A673 (cell line): ENCODE results near the gene EIF3J.

Source experiments
- EZH2 ChIP-seq: fragments of 200-600 bp; sonication (generic); IDR thresholded peaks from 2 replicates; pipeline ENCODE4 v1.6.1; 2017; ENCODE audit warnings: borderline replicate concordance, low read depth, mild to moderate bottlenecking, mixed read lengths, antibody characterized with exemption, low read length; ENCODE audit not compliant: poor library complexity, severe bottlenecking
- TF ChIP-seq, protein P1 (sequence below): fragments of 300-800, 200-600 bp; sonication (generic); conservative IDR thresholded peaks from 2 replicates; pipeline ENCODE4 v1.5.1; 2017; ENCODE audit warnings: low read depth, mild to moderate bottlenecking, antibody characterized with exemption, low read length, moderate library complexity, mixed read lengths

DNA sequence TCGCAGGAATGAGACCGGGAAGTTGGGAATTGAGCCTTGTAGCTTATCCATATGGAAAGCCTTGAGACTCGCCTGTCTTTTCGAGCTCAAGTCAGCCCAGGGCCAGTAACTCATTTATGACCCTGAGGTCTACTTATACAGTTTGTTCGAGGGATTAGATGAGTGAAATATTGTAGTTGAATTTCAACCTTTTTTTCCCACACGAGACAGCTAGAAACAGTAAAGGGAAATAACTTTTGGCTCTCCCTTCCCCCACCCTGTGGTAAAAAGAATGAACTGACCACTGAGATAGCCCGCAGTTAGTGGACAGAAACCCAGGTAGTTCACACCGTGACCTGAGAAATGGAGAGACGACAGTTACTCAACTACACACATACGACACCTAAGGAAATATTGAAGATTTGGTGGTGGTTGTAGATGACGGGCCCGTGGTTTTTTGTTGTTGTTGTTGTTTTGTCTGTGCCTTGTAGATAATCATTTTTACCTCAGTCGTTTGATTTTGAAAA, 841 bp downstream of the EIF3J start:
- TF ChIP-seq, protein P1, sequence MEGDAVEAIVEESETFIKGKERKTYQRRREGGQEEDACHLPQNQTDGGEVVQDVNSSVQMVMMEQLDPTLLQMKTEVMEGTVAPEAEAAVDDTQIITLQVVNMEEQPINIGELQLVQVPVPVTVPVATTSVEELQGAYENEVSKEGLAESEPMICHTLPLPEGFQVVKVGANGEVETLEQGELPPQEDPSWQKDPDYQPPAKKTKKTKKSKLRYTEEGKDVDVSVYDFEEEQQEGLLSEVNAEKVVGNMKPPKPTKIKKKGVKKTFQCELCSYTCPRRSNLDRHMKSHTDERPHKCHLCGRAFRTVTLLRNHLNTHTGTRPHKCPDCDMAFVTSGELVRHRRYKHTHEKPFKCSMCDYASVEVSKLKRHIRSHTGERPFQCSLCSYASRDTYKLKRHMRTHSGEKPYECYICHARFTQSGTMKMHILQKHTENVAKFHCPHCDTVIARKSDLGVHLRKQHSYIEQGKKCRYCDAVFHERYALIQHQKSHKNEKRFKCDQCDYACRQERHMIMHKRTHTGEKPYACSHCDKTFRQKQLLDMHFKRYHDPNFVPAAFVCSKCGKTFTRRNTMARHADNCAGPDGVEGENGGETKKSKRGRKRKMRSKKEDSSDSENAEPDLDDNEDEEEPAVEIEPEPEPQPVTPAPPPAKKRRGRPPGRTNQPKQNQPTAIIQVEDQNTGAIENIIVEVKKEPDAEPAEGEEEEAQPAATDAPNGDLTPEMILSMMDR: no peak
- TF ChIP-seq EZH2: no peak
